ENCODE measurements around the gene ELN. TPM values are rescaled to one million over a fixed set of nuclear protein-coding genes. Genes with fewer than 3 reads are reported as not detected.

The ELN gene
- total RNA-seq, 1 experiment from 2014 or later = 65.9 TPM

DNA sequence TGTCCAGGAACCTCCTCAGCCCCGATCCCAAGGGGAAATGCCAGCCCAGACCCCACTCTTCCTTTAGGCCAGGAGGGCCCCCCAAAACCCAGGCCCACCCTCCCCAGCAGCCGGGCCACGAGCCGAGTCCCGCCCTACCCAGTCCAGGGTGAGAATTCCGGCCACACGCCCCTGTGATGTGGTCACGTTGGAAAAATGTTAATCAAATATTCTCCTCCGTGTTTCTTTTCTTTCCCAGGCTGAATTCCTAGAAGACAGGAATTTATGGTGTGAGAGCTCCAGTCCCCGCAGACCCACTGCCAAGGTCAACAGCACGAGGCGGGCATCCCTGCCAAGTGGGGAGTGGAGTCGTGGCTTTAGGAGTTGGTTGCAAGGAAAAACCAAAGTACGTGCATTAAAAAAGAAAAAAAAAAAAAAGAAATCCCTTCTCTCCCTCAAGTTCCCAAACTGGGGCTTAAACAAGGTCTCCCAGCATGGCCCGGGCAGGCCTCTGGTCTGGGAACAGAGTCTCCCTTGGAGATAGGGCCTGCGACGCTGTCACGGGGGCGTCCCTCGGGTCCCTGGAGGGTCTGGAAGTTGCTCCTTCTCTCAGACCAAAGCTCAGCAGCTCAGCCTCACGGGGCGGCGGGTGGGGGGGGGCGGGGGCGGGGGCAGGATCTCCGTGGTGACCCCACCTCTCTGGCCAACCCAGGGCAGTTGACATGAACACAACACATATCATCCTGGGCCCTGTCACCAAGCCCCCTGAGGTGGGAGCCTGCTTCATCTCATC is 28.1 kb upstream of the ELN start:
- Histone ChIP-seq H3K27me3 (replicated peaks; ENCODE audit: insufficient read depth, low read depth, low read length, poor library complexity) (no peaks in the 10 kb centered on the region), H3K9me3 (ENCODE audit: low read depth, low read length, poor library complexity, severe bottlenecking) (no peaks in the 10 kb centered on the region), H3K4me1 (ENCODE audit: insufficient read depth, low read length, poor library complexity, severe bottlenecking) (no peaks in the 10 kb centered on the region), H3K4me3 (ENCODE audit: low read depth, low read length, poor library complexity, severe bottlenecking) (no peak overlapping the region), H3K36me3 (ENCODE audit: insufficient read depth, low read length, poor library complexity, severe bottlenecking) (no peaks in the 10 kb centered on the region), H3K27ac (ENCODE audit: low read depth, low read length, poor library complexity, severe bottlenecking) (no peak overlapping the region)
- POLR2A ChIA-PET (ENCODE audit: low non-redundant PET) = no interaction called here
- TF ChIP-seq EZH2 (IDR thresholded peaks at IDR 0.05; ENCODE audit: borderline replicate concordance, low read depth, low read length, poor library complexity, severe bottlenecking) (no peak), CTCF (conservative IDR thresholded peaks at IDR 0.05; ENCODE audit: low read depth, low read length) (no peak)
- intact Hi-C loops (cut with micrococcal nuclease; ENCODE audit: unreplicated experiment) = no loop called here
- CTCF ChIA-PET = no interaction called here
- DNase-seq (ENCODE audit: low spot score) = no peak
- BruUV-seq (replicated peaks) = no TSS peak

DNA sequence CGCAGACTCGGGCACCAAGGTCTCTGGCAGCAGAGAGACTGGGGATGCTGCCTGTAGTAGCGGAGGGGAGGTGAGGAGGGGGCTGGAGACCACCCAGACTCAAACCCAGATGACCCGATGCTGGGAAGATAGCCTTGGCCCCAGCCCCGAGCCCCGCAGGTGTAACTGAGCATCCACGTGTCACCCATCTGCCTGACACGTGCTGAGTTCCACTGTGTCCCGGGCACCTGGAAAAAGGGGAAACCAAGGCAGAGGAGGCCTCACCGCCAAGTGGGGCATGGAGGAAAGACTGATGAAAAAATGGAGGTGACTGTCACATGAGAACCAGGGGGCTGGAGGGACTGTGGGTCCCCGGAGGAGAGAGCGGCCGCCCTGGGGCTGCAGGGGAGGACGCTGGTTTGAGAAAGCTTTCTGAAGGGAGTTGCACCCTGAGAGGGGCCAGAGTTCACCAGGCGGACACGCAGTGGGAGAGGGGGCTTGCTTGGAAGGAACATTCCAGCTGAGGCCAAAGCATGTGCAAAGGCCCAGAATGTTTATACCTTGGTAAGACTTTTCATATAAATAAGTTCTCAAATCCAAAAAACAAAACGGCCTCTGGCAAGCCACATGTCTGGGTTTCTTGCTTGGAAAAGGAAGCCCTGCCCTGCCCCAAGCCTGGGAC is 27.4 kb upstream of the ELN start:
- intact Hi-C loops (cut with micrococcal nuclease; ENCODE audit: unreplicated experiment) = no loop called here
- ChIA-PET POLR2A (ENCODE audit: low non-redundant PET) (no interaction called here), CTCF (no interaction called here)
- BruUV-seq (replicated peaks) = no TSS peak
- Histone ChIP-seq H3K9me3 (ENCODE audit: low read depth, low read length, poor library complexity, severe bottlenecking) (no peaks in the 10 kb centered on the region), H3K36me3 (ENCODE audit: insufficient read depth, low read length, poor library complexity, severe bottlenecking) (no peaks in the 10 kb centered on the region), H3K27ac (ENCODE audit: low read depth, low read length, poor library complexity, severe bottlenecking) (no peak overlapping the region), H3K27me3 (replicated peaks; ENCODE audit: insufficient read depth, low read depth, low read length, poor library complexity) (no peaks in the 10 kb centered on the region), H3K4me3 (ENCODE audit: low read depth, low read length, poor library complexity, severe bottlenecking) (no peak overlapping the region), H3K4me1 (ENCODE audit: insufficient read depth, low read length, poor library complexity, severe bottlenecking) (no peaks in the 10 kb centered on the region)
- TF ChIP-seq EZH2 (IDR thresholded peaks at IDR 0.05; ENCODE audit: borderline replicate concordance, low read depth, low read length, poor library complexity, severe bottlenecking) (no peak), CTCF (conservative IDR thresholded peaks at IDR 0.05; ENCODE audit: low read depth, low read length) (no peak)
- no peak for DNase-seq (ENCODE audit: low spot score)

GRCh38 chr7:74001150-74001494 is 26.9 kb upstream of the ELN start:
- H3K36me3 ChIP-seq (ENCODE audit: insufficient read depth, low read length, poor library complexity, severe bottlenecking) = no peaks in the 10 kb centered on the region
- no TSS peak for BruUV-seq (replicated peaks)
- TF ChIP-seq EZH2 (IDR thresholded peaks at IDR 0.05; ENCODE audit: borderline replicate concordance, low read depth, low read length, poor library complexity, severe bottlenecking) (no peak), CTCF (conservative IDR thresholded peaks at IDR 0.05; ENCODE audit: low read depth, low read length) (no peak)
- intact Hi-C loops (cut with micrococcal nuclease; ENCODE audit: unreplicated experiment) = no loop called here
- H3K27ac ChIP-seq (ENCODE audit: low read depth, low read length, poor library complexity, severe bottlenecking) = no peak overlapping the region
- no peaks in the 10 kb centered on the region for H3K27me3 ChIP-seq (replicated peaks; ENCODE audit: insufficient read depth, low read depth, low read length, poor library complexity)
- POLR2A ChIA-PET (ENCODE audit: low non-redundant PET) = no interaction called here
- no peak for DNase-seq (ENCODE audit: low spot score)
- no peaks in the 10 kb centered on the region for H3K9me3 ChIP-seq (ENCODE audit: low read depth, low read length, poor library complexity, severe bottlenecking)
- no peaks in the 10 kb centered on the region for H3K4me1 ChIP-seq (ENCODE audit: insufficient read depth, low read length, poor library complexity, severe bottlenecking)
- H3K4me3 ChIP-seq (ENCODE audit: low read depth, low read length, poor library complexity, severe bottlenecking) = no peak overlapping the region
- CTCF ChIA-PET = no interaction called here
